Panc1 (cell line): ENCODE measurements around the gene TKT. TPM values are rescaled to one million over a fixed set of nuclear protein-coding genes. Genes with fewer than 3 reads are reported as not detected.

Source experiments
- ATAC-seq: fragments of 200-7000 bp; cut with Tn5 transposase; 2 replicates; pipeline ENCODE4 v1.9.1; 2020; ENCODE audit warnings: mild to moderate bottlenecking, moderate library complexity
- BruUV-seq: library from RNA; stranded (reverse); fragments of 400-500 nt; replicated peaks from 2 replicates; lab custom pipeline; 2021; lab: Mats Ljungman, UMichigan
- CTCF ChIA-PET: fragments of 300-600 bp; sonication (Branson Sonifier 250); formaldehyde crosslinking; loops from one replicate; lab custom pipeline; 2022; ENCODE audit warnings: antibody characterized with exemption; lab: Charles Lee
- POLR2A ChIA-PET: fragments of 300-600 bp; sonication (Branson Sonifier 250); formaldehyde crosslinking; loops from one replicate; lab custom pipeline; 2022; ENCODE audit warnings: antibody characterized with exemption; lab: Charles Lee
- DNase-seq: peaks from one replicate; pipeline ENCODE4 v3.0.0-alpha.2; 2010; ENCODE audit warnings: low read depth, low spot score
- H3K27ac ChIP-seq: 2 replicates; pipeline ENCODE4 v1.5.1; 2011; ENCODE audit warnings: mild to moderate bottlenecking, low read length, inconsistent platforms
- H3K27me3 ChIP-seq: fragments of 200-500 bp; sonication (Bioruptor generic); 2 replicates; pipeline ENCODE4 v1.6.0; 2014; ENCODE audit warnings: low read length, inconsistent platforms; ENCODE audit not compliant: control insufficient read depth, insufficient read depth
- H3K36me3 ChIP-seq: fragments of 200-500 bp; sonication (Bioruptor generic); 2 replicates; pipeline ENCODE4 v1.5.1; 2014; ENCODE audit warnings: inconsistent platforms, mild to moderate bottlenecking, low read length, moderate library complexity; ENCODE audit not compliant: control insufficient read depth, insufficient read depth
- H3K4me1 ChIP-seq: 2 replicates; pipeline ENCODE4 v1.5.1; 2011; ENCODE audit warnings: inconsistent platforms, mild to moderate bottlenecking, low read length, moderate library complexity; ENCODE audit not compliant: control insufficient read depth, insufficient read depth
- H3K4me3 ChIP-seq, 2 experiments: 2 replicates each; pipeline ENCODE4 v1.5.1; 2011 to 2012; ENCODE audit warnings: low read depth in 2 of 2, low read length in 2 of 2, mild to moderate bottlenecking in 2 of 2, inconsistent platforms in 1 of 2, moderate library complexity in 1 of 2
- H3K9me3 ChIP-seq: fragments of 200-500 bp; sonication (Bioruptor generic); 2 replicates; pipeline ENCODE4 v1.5.1; 2014; ENCODE audit warnings: low read depth, mild to moderate bottlenecking, inconsistent platforms, low read length, moderate library complexity; ENCODE audit not compliant: control insufficient read depth, insufficient read depth
- CTCF ChIP-seq: fragments of 450-650 bp; IDR thresholded peaks from 2 replicates; pipeline ENCODE4 v1.5.1; 2017; ENCODE audit warnings: mild to moderate bottlenecking
- POLR2AphosphoS5 ChIP-seq: IDR thresholded peaks from 2 replicates; pipeline ENCODE4 v1.6.1; 2012; ENCODE audit warnings: mild to moderate bottlenecking, low read depth, low read length, moderate library complexity
- REST ChIP-seq, 2 experiments: IDR thresholded peaks; 2 replicates each; pipeline ENCODE4 v1.6.1; 2011 to 2012; ENCODE audit warnings: low read depth in 2 of 2, control low read depth in 1 of 2, low read length in 1 of 2, mild to moderate bottlenecking in 1 of 2, moderate library complexity in 1 of 2; ENCODE audit not compliant: insufficient read depth in 1 of 2
- SIN3A ChIP-seq: IDR thresholded peaks from 2 replicates; pipeline ENCODE4 v1.6.1; 2012; ENCODE audit warnings: low read depth, mild to moderate bottlenecking, low read length, moderate library complexity, borderline replicate concordance; ENCODE audit not compliant: insufficient read depth
- TCF7L2 ChIP-seq: IDR thresholded peaks from 2 replicates; pipeline ENCODE4 v1.6.1; 2011; ENCODE audit warnings: mild to moderate bottlenecking, low read depth, low read length, inconsistent platforms
- in situ Hi-C: cut with HindIII; loops from 2 replicates; pipeline ENCODE4 v1.10.0; 2016; ENCODE audit warnings: low sequenced_read_pairs, low pct_unique_long_range_greater_than_20kb
- intact Hi-C: fragments of 100-400 bp; cut with micrococcal nuclease; formaldehyde crosslinking; loops from one replicate; pipeline ENCODE4 v1.10.0; 2022; ENCODE audit not compliant: unreplicated experiment
- total RNA-seq: library from RNA; stranded (reverse); gene quantifications from one replicate; pipeline ENCODE4 v1.2.1, GENCODE V29; 2021; ENCODE audit not compliant: unreplicated experiment

Gene TKT
- total RNA-seq, 1 experiment from 2014 or later, result 338 TPM

- Histone ChIP-seq H3K4me3 (no peak overlapping the region), H3K36me3 (peaks cover 12% of the 10 kb centered on the region), H3K27me3 (no peaks in the 10 kb centered on the region), H3K4me1 (no peaks in the 10 kb centered on the region), H3K9me3 (no peaks in the 10 kb centered on the region), H3K27ac (no peak overlapping the region)
- ChIA-PET CTCF (no interaction called here), POLR2A (no interaction called here)
- DNase-seq, result no peak
- no peak for ATAC-seq
- TF ChIP-seq POLR2AphosphoS5 (no peak), REST (IDR thresholded peaks at IDR 0.05; ENCODE audit: insufficient read depth in 1 of 2, low read depth in 2 of 2, low read length in 1 of 2) (no peak), TCF7L2 (no peak), SIN3A (no peak), CTCF (no peak)
- BruUV-seq, result no TSS peak
- intact Hi-C loops (no loop called here), in situ Hi-C loops (no loop called here)
These were observed 26.2 kb downstream of the TKT start for GRCh38 chr3:53229606-53230005.

- in situ Hi-C loops (no loop called here), intact Hi-C loops (no loop called here)
- POLR2A ChIA-PET, result no interaction called here
- Histone ChIP-seq H3K36me3 (peaks cover 12% of the 10 kb centered on the region), H3K4me1 (no peaks in the 10 kb centered on the region), H3K4me3 (no peak overlapping the region), H3K27me3 (no peaks in the 10 kb centered on the region), H3K9me3 (no peaks in the 10 kb centered on the region), H3K27ac (no peak overlapping the region)
- no peak for TF ChIP-seq TCF7L2
- no peak for TF ChIP-seq REST (IDR thresholded peaks at IDR 0.05; ENCODE audit: insufficient read depth in 1 of 2, low read depth in 2 of 2, low read length in 1 of 2)
- TF ChIP-seq SIN3A, result no peak
- no peak for TF ChIP-seq CTCF
- no peak for TF ChIP-seq POLR2AphosphoS5
- CTCF ChIA-PET, result no interaction called here
- no TSS peak for BruUV-seq
- DNase-seq (no peak), ATAC-seq (no peak)
These were observed 26.7 kb downstream of the TKT start for GRCh38 chr3:53229171-53229570.
